Right lobe of liver (tissue), 6 donors: ENCODE data around the gene DVL1. TPM values are rescaled to one million over a fixed set of nuclear protein-coding genes. Genes with fewer than 3 reads are reported as not detected.

ENCODE experiments used
- ATAC-seq, 4 donors: fragments of 200-7000 bp; cut with Tn5 transposase; one replicate each; pipeline ENCODE4 v1.9.1; 2020; ENCODE audit warnings: mild to moderate bottlenecking in 4 of 4, moderate library complexity in 4 of 4
- DNase-seq, 3 donors: peaks; one replicate each; pipeline ENCODE4 v3.0.0-alpha.2; 2020
- H3K27ac ChIP-seq, 3 donors: fragments of 200-600 bp; one replicate each; pipeline ENCODE4 v1.8.0; 2022
- H3K27me3 ChIP-seq, 2 donors: fragments of 200-600 bp; one replicate each; pipeline ENCODE4 v1.8.0; 2022
- H3K36me3 ChIP-seq, 4 donors: fragments of 200-600 bp; sonication (generic) in 1 of 4; one replicate each; pipeline versions ENCODE4 v1.5.1 to v1.8.0; 2017 to 2022; ENCODE audit warnings: control low read depth in 1 of 4
- H3K4me1 ChIP-seq, 4 donors: fragments of 200-600 bp; sonication (generic) in 1 of 4; one replicate each; pipeline versions ENCODE4 v1.5.1 to v1.8.0; 2017 to 2022; ENCODE audit warnings: control low read depth in 1 of 4
- H3K4me3 ChIP-seq, 3 donors: fragments of 200-600 bp; one replicate each; pipeline ENCODE4 v1.8.0; 2022
- H3K9me3 ChIP-seq, 4 donors: fragments of 200-600 bp; sonication (generic) in 1 of 4; one replicate each; pipeline versions ENCODE4 v1.5.1 to v1.8.0; 2017 to 2022; ENCODE audit warnings: control low read depth in 1 of 4
- CTCF ChIP-seq, 4 donors: fragments of 200-600 bp in 3 of 4; fragments of 450-650 bp in 1 of 4; IDR thresholded peaks; one replicate each; pipeline versions ENCODE4 v1.5.1 to v1.8.0; 2016 to 2022; ENCODE audit warnings: antibody characterized with exemption in 4 of 4, mild to moderate bottlenecking in 2 of 4
- POLR2A ChIP-seq: fragments of 450-650 bp; IDR thresholded peaks from one replicate; pipeline ENCODE4 v1.6.1; 2017; ENCODE audit warnings: antibody characterized with exemption, mild to moderate bottlenecking
- WGBS: methylation state at CpG from one replicate; pipeline ENCODE4 v1.1.6; 2018; ENCODE audit warnings: low coverage, low lambda C conversion rate; ENCODE audit not compliant: insufficient coverage; ENCODE audit errors: missing lambda C conversion rate; 5-methylcytosine and 5-hydroxymethylcytosine counted together
- intact Hi-C, 2 donors: fragments of 100-400 bp; cut with DNase I; formaldehyde crosslinking; loops; one replicate each; pipeline versions ENCODE4 v1.11.2 to v1.14.1; 2022
- total RNA-seq, 6 experiments: library from RNA; depleted of rRNA in 2 of 6; stranded (reverse); fragments of >200 nt in 2 of 6; fragmentation: NEBNext Ultra II Directional in 3 of 6; extraction: Animal tissue kit (Norgen Biotek cat#: 25700) in 3 of 6; gene quantifications; one replicate each; pipeline versions ENCODE4 v1.1.0 to v1.2.4, GENCODE V29; 2016 to 2023
- donor health status: DM: no; HTN: yes; CAD: no.
- donor health status: DM: no; HTN: no; CAD: no.
- donor health status: DM: no; HTN: no; CAD: no.
- donor health status: DM: no; HTN: yes; CAD: no.
- donor health status: DM: no; HTN: yes; CAD: no.

The DVL1 gene
- total RNA-seq, 6 experiments from 2014 or later: 32.7 to 54.6 (median 41.2) TPM

GRCh38 chr1:1394116-1394515 is 44.9 kb upstream of the DVL1 start:
- Histone ChIP-seq H3K4me3 (no peak overlapping the region), H3K9me3 (no peaks in the 10 kb centered on the region), H3K27ac (no peak overlapping the region), H3K36me3 (peaks cover 15 to 89% (median 51%) of the 10 kb centered on the region in 4 donors), H3K4me1 (peaks cover 0 to 8% (median 2%) of the 10 kb centered on the region in 4 donors), H3K27me3 (no peaks in the 10 kb centered on the region)
- ATAC-seq (no peak), DNase-seq (no peak)
- 95% methylated on average over 6 of the region's 7 CpGs for WGBS
- TF ChIP-seq CTCF (IDR thresholded peaks at IDR 0.05): no peak
- TF ChIP-seq POLR2A: no peak
- intact Hi-C loops: no loop called here

GRCh38 chr1:1393428-1393827 is 44.2 kb upstream of the DVL1 start:
- Histone ChIP-seq H3K4me3 (no peak overlapping the region), H3K36me3 (peaks cover 18 to 94% (median 52%) of the 10 kb centered on the region in 4 donors), H3K27ac (no peak overlapping the region), H3K4me1 (peaks cover 0 to 8% (median 2%) of the 10 kb centered on the region in 4 donors), H3K27me3 (no peaks in the 10 kb centered on the region), H3K9me3 (no peaks in the 10 kb centered on the region)
- 73% methylated on average over 3 of the region's 11 CpGs for WGBS
- DNase-seq (no peak), ATAC-seq (no peak)
- intact Hi-C loops: no loop called here
- TF ChIP-seq CTCF (IDR thresholded peaks at IDR 0.05): no peak

- Histone ChIP-seq H3K27me3 (no peaks in the 10 kb centered on the region), H3K27ac (no peak overlapping the region), H3K36me3 (peaks cover 22 to 98% (median 56%) of the 10 kb centered on the region in 4 donors), H3K4me3 (no peak overlapping the region), H3K9me3 (no peaks in the 10 kb centered on the region), H3K4me1 (peaks cover 0 to 5% (median 2%) of the 10 kb centered on the region in 4 donors)
- DNase-seq (no peak), ATAC-seq (no peak)
- TF ChIP-seq CTCF (IDR thresholded peaks at IDR 0.05) (no peak), POLR2A (no peak)
- intact Hi-C loops: no loop called here
- no CpG with 5 or more reads among the region's 4 CpGs for WGBS
Observed at GRCh38 chr1:1393014-1393413, 43.8 kb upstream of the DVL1 start.

- intact Hi-C loops: no loop called here
- DNase-seq (no peak), ATAC-seq (no peak)
- Histone ChIP-seq H3K27me3 (no peaks in the 10 kb centered on the region), H3K27ac (no peak overlapping the region), H3K36me3 (peaks cover 29 to 99% (median 66%) of the 10 kb centered on the region in 4 donors), H3K4me3 (no peak overlapping the region), H3K4me1 (no peaks in the 10 kb centered on the region), H3K9me3 (no peaks in the 10 kb centered on the region)
- 87% methylated on average over 6 of the region's 12 CpGs for WGBS
- no peak for TF ChIP-seq CTCF (IDR thresholded peaks at IDR 0.05)
- TF ChIP-seq POLR2A: no peak
Observed at GRCh38 chr1:1391225-1391624, 42.0 kb upstream of the DVL1 start.

GRCh38 chr1:1390675-1391074 is 41.5 kb upstream of the DVL1 start:
- no peaks in the 10 kb centered on the region for H3K4me1 ChIP-seq
- no peaks in the 10 kb centered on the region for H3K27me3 ChIP-seq
- ATAC-seq (no peak), DNase-seq (no peak)
- peaks cover 29 to 99% (median 70%) of the 10 kb centered on the region in 4 donors for H3K36me3 ChIP-seq
- no peak for TF ChIP-seq CTCF (IDR thresholded peaks at IDR 0.05)
- no peak for TF ChIP-seq POLR2A
- H3K9me3 ChIP-seq: no peaks in the 10 kb centered on the region
- WGBS: 94% methylated on average over 11 of the region's 12 CpGs
- intact Hi-C loops: no loop called here
- H3K4me3 ChIP-seq: no peak overlapping the region
- H3K27ac ChIP-seq: no peak overlapping the region
